Prostate gland (tissue), 2 donors: ENCODE results near the gene SCNN1G. TPM values are rescaled to one million over a fixed set of nuclear protein-coding genes. Genes with fewer than 3 reads are reported as not detected.
"Not testable (repeated sequence)": the region's sequence is repeated elsewhere in the genome, so short reads cannot be mapped to it uniquely, and the experiment has no call there.

Experiments used
- DNase-seq: peaks from one replicate; pipeline ENCODE4 v3.0.0-alpha.2; 2019; ENCODE audit warnings: low spot score
- H3K27ac ChIP-seq, 2 donors: fragments of 200-600 bp; sonication (generic); 2 replicates each; pipeline ENCODE4 v1.5.1; 2017 to 2019
- H3K27me3 ChIP-seq: fragments of 200-600 bp; sonication (generic); replicated peaks from 2 replicates; pipeline ENCODE4 v1.5.1; 2019; ENCODE audit not compliant: insufficient read depth
- H3K36me3 ChIP-seq, 2 donors: fragments of 200-600 bp; sonication (generic); 1 replicate in 1 of 2; 2 replicates in 1 of 2; pipeline versions ENCODE4 v1.5.1 to v1.8.1; 2017 to 2019
- H3K4me1 ChIP-seq: fragments of 200-600 bp; sonication (generic); replicated peaks from 2 replicates; pipeline ENCODE4 v1.5.1; 2019
- H3K4me3 ChIP-seq, 2 donors: fragments of 200-600 bp; sonication (generic); 2 replicates each; pipeline ENCODE4 v1.5.1; 2017 to 2019
- H3K9me3 ChIP-seq: fragments of 200-600 bp; sonication (generic); 2 replicates; pipeline ENCODE4 v1.5.1; 2017
- CTCF ChIP-seq, 4 experiments: fragments of 200-600 bp in 2 of 4; fragments of 450-650 bp in 2 of 4; sonication (generic) in 2 of 4; IDR thresholded peaks; 1 replicate in 3 of 4; 2 replicates in 1 of 4; pipeline ENCODE4 v1.5.1; 2016 to 2019; ENCODE audit warnings: antibody characterized with exemption in 4 of 4, mild to moderate bottlenecking in 2 of 4, moderate library complexity in 2 of 4
- POLR2A ChIP-seq: fragments of 450-650 bp; IDR thresholded peaks from one replicate; pipeline ENCODE4 v1.6.1; 2016; ENCODE audit warnings: antibody characterized with exemption, mild to moderate bottlenecking
- POLR2AphosphoS5 ChIP-seq: sonication (generic); formaldehyde crosslinking; IDR thresholded peaks from one replicate; pipeline ENCODE4 v1.6.1; 2017; ENCODE audit warnings: antibody characterized with exemption
- WGBS: methylation state at CpG from one replicate; pipeline ENCODE4 v1.1.5; 2018; 5-methylcytosine and 5-hydroxymethylcytosine counted together
- intact Hi-C: fragments of 100-400 bp; cut with DNase I; formaldehyde crosslinking; loops from one replicate; pipeline ENCODE4 v1.14.2; 2022
- total RNA-seq, 2 donors: library from RNA; depleted of rRNA; stranded (reverse); fragments of >200 nt; gene quantifications; one replicate each; pipeline ENCODE4 v1.1.0, GENCODE V29; 2016

SCNN1G gene
- total RNA-seq, 2 donors from 2014 or later = 8.6 to 11.1 TPM

- TF ChIP-seq CTCF (IDR thresholded peaks at IDR 0.05) (no peak), POLR2A (no peak), POLR2AphosphoS5 (no peak)
- no peaks in the 10 kb centered on the region for H3K27me3 ChIP-seq
- peaks cover 4% of the 10 kb centered on the region for H3K4me1 ChIP-seq
- no peak for DNase-seq
- intact Hi-C loops = no loop called here
- peak overlapping the region; percentile 86 for H3K27ac ChIP-seq
- H3K9me3 ChIP-seq = no peaks in the 10 kb centered on the region
- WGBS = 35% methylated on average over 2 of the region's 2 CpGs
- no peaks in the 10 kb centered on the region for H3K36me3 ChIP-seq
- no peak overlapping the region for H3K4me3 ChIP-seq
Measured at GRCh38 chr16:23140107-23140506, 42.4 kb upstream of the SCNN1G start.

GRCh38 chr16:23141033-23141432 lies 41.5 kb upstream of the SCNN1G start:
- peak overlapping the region; percentile 86 for H3K27ac ChIP-seq
- H3K27me3 ChIP-seq = no peaks in the 10 kb centered on the region
- TF ChIP-seq POLR2A = no peak
- TF ChIP-seq POLR2AphosphoS5 = no peak
- TF ChIP-seq CTCF (IDR thresholded peaks at IDR 0.05) = no peak
- peaks cover 4% of the 10 kb centered on the region for H3K4me1 ChIP-seq
- H3K36me3 ChIP-seq = no peaks in the 10 kb centered on the region
- no peak overlapping the region for H3K4me3 ChIP-seq
- 79% methylated on average over 3 of the region's 3 CpGs for WGBS
- H3K9me3 ChIP-seq = no peaks in the 10 kb centered on the region
- intact Hi-C loops = no loop called here
- DNase-seq = no peak

- intact Hi-C loops = no loop called here
- Histone ChIP-seq H3K9me3 (no peaks in the 10 kb centered on the region), H3K27ac (peak overlapping the region; percentile 86), H3K27me3 (no peaks in the 10 kb centered on the region), H3K4me3 (no peak overlapping the region), H3K36me3 (no peaks in the 10 kb centered on the region), H3K4me1 (peaks cover 4% of the 10 kb centered on the region)
- no peak for DNase-seq
- 82% methylated on average over 6 of the region's 6 CpGs for WGBS
- TF ChIP-seq CTCF (IDR thresholded peaks at IDR 0.05) = no peak
- TF ChIP-seq POLR2AphosphoS5 = no peak
- no peak for TF ChIP-seq POLR2A
Measured at GRCh38 chr16:23141500-23141899, 41.0 kb upstream of the SCNN1G start.

- DNase-seq = peak; percentile 82
- H3K4me3 ChIP-seq = no peak overlapping the region
- peaks cover 4% of the 10 kb centered on the region for H3K4me1 ChIP-seq
- WGBS = 20% methylated on average over 7 of the region's 7 CpGs
- H3K9me3 ChIP-seq = no peaks in the 10 kb centered on the region
- peak overlapping the region; percentile 86 for H3K27ac ChIP-seq
- peak; percentile 89 for TF ChIP-seq POLR2AphosphoS5
- TF ChIP-seq POLR2A = peak; percentile 48
- no peak for TF ChIP-seq CTCF (IDR thresholded peaks at IDR 0.05)
- H3K36me3 ChIP-seq = no peaks in the 10 kb centered on the region
- intact Hi-C loops = no loop called here
- H3K27me3 ChIP-seq = no peaks in the 10 kb centered on the region
Measured at GRCh38 chr16:23141959-23142740, 40.4 kb upstream of the SCNN1G start.

GRCh38 chr16:23143391-23143790 lies 39.2 kb upstream of the SCNN1G start:
- H3K4me1 ChIP-seq = peaks cover 4% of the 10 kb centered on the region
- H3K36me3 ChIP-seq = no peaks in the 10 kb centered on the region
- TF ChIP-seq CTCF (IDR thresholded peaks at IDR 0.05) (no peak), POLR2A (no peak), POLR2AphosphoS5 (no peak)
- intact Hi-C loops = no loop called here
- H3K9me3 ChIP-seq = no peaks in the 10 kb centered on the region
- DNase-seq = no peak
- H3K27ac ChIP-seq = peak overlapping the region; percentile 86
- H3K27me3 ChIP-seq = no peaks in the 10 kb centered on the region
- no peak overlapping the region for H3K4me3 ChIP-seq
- WGBS = 40% methylated on average over 3 of the region's 3 CpGs

- peak overlapping the region; percentile 86 for H3K27ac ChIP-seq
- H3K9me3 ChIP-seq, H3K36me3 ChIP-seq, DNase-seq, H3K27me3 ChIP-seq, H3K4me3 ChIP-seq, intact Hi-C loops, H3K4me1 ChIP-seq: not testable (repeated sequence)
- 95% methylated on average over 9 of the region's 9 CpGs for WGBS
Measured at GRCh38 chr16:23144393-23144792, 38.2 kb upstream of the SCNN1G start.
